H9 (cell line): Measurements from ENCODE around the gene WIZ. TPM values are rescaled to one million over a fixed set of nuclear protein-coding genes. Genes with fewer than 3 reads are reported as not detected.

ENCODE experiments used
- DNase-seq: peaks from one replicate; pipeline ENCODE4 v3.0.0-alpha.2; 2017
- H2AFZ ChIP-seq: one replicate; pipeline ENCODE4 v1.6.1; 2013; ENCODE audit warnings: mild to moderate bottlenecking, low read length, control low read depth, moderate library complexity
- H2AK5ac ChIP-seq: 2 replicates; pipeline ENCODE4 v1.6.1; 2013; ENCODE audit warnings: low read length, control low read depth, mixed read lengths; ENCODE audit not compliant: insufficient read length
- H2BK120ac ChIP-seq: one replicate; pipeline ENCODE4 v1.6.1; 2013; ENCODE audit warnings: low read depth, mild to moderate bottlenecking, low read length, control low read depth, inconsistent platforms; ENCODE audit not compliant: poor library complexity, severe bottlenecking
- H2BK12ac ChIP-seq: 2 replicates; pipeline ENCODE4 v1.6.1; 2013; ENCODE audit warnings: low read length, control low read depth, mixed read lengths, low read depth; ENCODE audit not compliant: insufficient read length
- H2BK15ac ChIP-seq: 2 replicates; pipeline ENCODE4 v1.6.1; 2013; ENCODE audit warnings: low read depth, low read length, control low read depth
- H2BK20ac ChIP-seq: one replicate; pipeline ENCODE4 v1.6.1; 2013; ENCODE audit warnings: low read depth, mild to moderate bottlenecking, low read length, control low read depth, inconsistent platforms; ENCODE audit not compliant: poor library complexity, severe bottlenecking
- H2BK5ac ChIP-seq: 2 replicates; pipeline ENCODE4 v1.6.1; 2013; ENCODE audit warnings: low read length, control low read depth, mixed read lengths; ENCODE audit not compliant: insufficient read length
- H3K14ac ChIP-seq: 2 replicates; pipeline ENCODE4 v1.6.1; 2013; ENCODE audit warnings: low read length, control low read depth; ENCODE audit not compliant: insufficient read depth
- H3K18ac ChIP-seq: 2 replicates; pipeline ENCODE4 v1.6.1; 2013; ENCODE audit warnings: low read depth, mild to moderate bottlenecking, mixed read lengths, low read length, control low read depth; ENCODE audit not compliant: insufficient read length
- H3K23ac ChIP-seq: 2 replicates; pipeline ENCODE4 v1.6.1; 2013; ENCODE audit warnings: low read length, control low read depth, mixed read lengths, low read depth; ENCODE audit not compliant: insufficient read length
- H3K23me2 ChIP-seq: 2 replicates; pipeline ENCODE4 v1.6.1; 2013; ENCODE audit warnings: low read depth, mild to moderate bottlenecking, mixed read lengths, low read length, control low read depth; ENCODE audit not compliant: insufficient read length, poor library complexity, severe bottlenecking
- H3K27ac ChIP-seq: 2 replicates; pipeline ENCODE4 v1.5.1; 2013; ENCODE audit warnings: low read length, control low read depth, mixed read lengths, low read depth; ENCODE audit not compliant: insufficient read length
- H3K27me3 ChIP-seq: 2 replicates; pipeline ENCODE4 v1.6.1; 2013; ENCODE audit warnings: low read length, control low read depth, inconsistent platforms; ENCODE audit not compliant: insufficient read depth
- H3K4ac ChIP-seq: 2 replicates; pipeline ENCODE4 v1.6.1; 2013; ENCODE audit warnings: low read depth, mild to moderate bottlenecking, control low read depth, inconsistent platforms, low read length, moderate library complexity
- H3K4me1 ChIP-seq: 2 replicates; pipeline ENCODE4 v1.6.1; 2013; ENCODE audit warnings: low read length, control low read depth, inconsistent platforms; ENCODE audit not compliant: insufficient read depth
- H3K4me2 ChIP-seq: 2 replicates; pipeline ENCODE4 v1.6.1; 2013; ENCODE audit warnings: low read length, control low read depth, mixed read lengths; ENCODE audit not compliant: insufficient read length, insufficient read depth
- H3K56ac ChIP-seq: 2 replicates; pipeline ENCODE4 v1.6.1; 2013; ENCODE audit warnings: low read depth, mild to moderate bottlenecking, mixed read lengths, low read length, control low read depth; ENCODE audit not compliant: insufficient read length
- H3K79me1 ChIP-seq: 2 replicates; pipeline ENCODE4 v1.6.1; 2013; ENCODE audit warnings: low read depth, mild to moderate bottlenecking, moderate library complexity, low read length, control low read depth, inconsistent platforms; ENCODE audit not compliant: insufficient read depth, poor library complexity, severe bottlenecking
- H3K79me2 ChIP-seq: 2 replicates; pipeline ENCODE4 v1.6.1; 2013; ENCODE audit warnings: low read length, control low read depth, inconsistent platforms; ENCODE audit not compliant: insufficient read depth
- H3K9ac ChIP-seq: 2 replicates; pipeline ENCODE4 v1.6.1; 2013; ENCODE audit warnings: low read length, control low read depth, mixed read lengths; ENCODE audit not compliant: insufficient read length; ENCODE audit errors: extremely low read depth
- H3K9me3 ChIP-seq: one replicate; pipeline ENCODE4 v1.6.1; 2013; ENCODE audit warnings: low read depth, low read length, inconsistent platforms; ENCODE audit not compliant: control insufficient read depth
- H3T11ph ChIP-seq: one replicate; pipeline ENCODE4 v1.6.1; 2013; ENCODE audit warnings: mild to moderate bottlenecking, low read length, control low read depth, inconsistent platforms
- H4K20me1 ChIP-seq: one replicate; pipeline ENCODE4 v1.6.1; 2013; ENCODE audit not compliant: control insufficient read depth, insufficient read length, insufficient read depth
- H4K5ac ChIP-seq: 2 replicates; pipeline ENCODE4 v1.6.1; 2013; ENCODE audit warnings: low read depth, mild to moderate bottlenecking, mixed read lengths, low read length, control low read depth; ENCODE audit not compliant: insufficient read length
- H4K8ac ChIP-seq: replicated peaks from 2 replicates; pipeline ENCODE4 v1.6.1; 2013; ENCODE audit warnings: low read length, control low read depth, mixed read lengths, low read depth; ENCODE audit not compliant: insufficient read length
- H4K91ac ChIP-seq: 2 replicates; pipeline ENCODE4 v1.6.1; 2013; ENCODE audit warnings: low read depth, mild to moderate bottlenecking, moderate library complexity, mixed read lengths, low read length, control low read depth; ENCODE audit not compliant: insufficient read length
- H3K27ac Mint-ChIP-seq, 3 experiments: 2 replicates in 2 of 3; 3 replicates in 1 of 3; pipeline ENCODE4 v1.8.0; 2020 to 2021; ENCODE audit warnings: mixed read lengths in 3 of 3, mild to moderate bottlenecking in 1 of 3, moderate library complexity in 1 of 3
- H3K27me3 Mint-ChIP-seq: 2 replicates; pipeline ENCODE4 v1.8.0; 2021; ENCODE audit warnings: low read depth, mild to moderate bottlenecking, moderate library complexity, mixed read lengths
- H3K36me3 Mint-ChIP-seq, 3 experiments: 2 replicates in 2 of 3; 3 replicates in 1 of 3; pipeline ENCODE4 v1.8.0; 2020 to 2021; ENCODE audit warnings: low read depth in 3 of 3, mixed read lengths in 3 of 3; ENCODE audit not compliant: insufficient read depth in 1 of 3
- H3K4me1 Mint-ChIP-seq, 2 experiments: 2 replicates each; pipeline ENCODE4 v1.8.0; 2020; ENCODE audit warnings: mixed read lengths in 2 of 2
- H3K4me3 Mint-ChIP-seq, 2 experiments: 2 replicates in 1 of 2; 3 replicates in 1 of 2; pipeline ENCODE4 v1.8.0; 2020 to 2021; ENCODE audit warnings: mild to moderate bottlenecking in 2 of 2, mixed read lengths in 2 of 2, moderate library complexity in 1 of 2
- H3K9me3 Mint-ChIP-seq, 2 experiments: 2 replicates in 1 of 2; 3 replicates in 1 of 2; pipeline ENCODE4 v1.8.0; 2020; ENCODE audit warnings: mild to moderate bottlenecking in 2 of 2, mixed read lengths in 2 of 2, moderate library complexity in 1 of 2
- WGBS: extraction: QIAGEN DNeasy Blood & Tissue Kit; methylation state at CpG from one replicate; pipeline ENCODE4 v1.1.7; 2013; ENCODE audit warnings: missing lambda C conversion rate, low lambda C conversion rate, mixed read lengths; ENCODE audit not compliant: insufficient read length; ENCODE audit errors: extremely low coverage; 5-methylcytosine and 5-hydroxymethylcytosine counted together
- total RNA-seq: library from RNA; stranded (reverse); gene quantifications from 2 replicates; pipeline ENCODE4 v1.2.1, GENCODE V29; 2021
- TF ChIP-seq, protein P1 (sequence below): fragments of 200-600 bp; sonication (generic); conservative IDR thresholded peaks from 3 replicates; pipeline ENCODE4 v1.8.0; 2021; ENCODE audit warnings: antibody characterized with exemption, mild to moderate bottlenecking

WIZ gene
- total RNA-seq, 1 experiment from 2014 or later: 33.3 TPM

DNA sequence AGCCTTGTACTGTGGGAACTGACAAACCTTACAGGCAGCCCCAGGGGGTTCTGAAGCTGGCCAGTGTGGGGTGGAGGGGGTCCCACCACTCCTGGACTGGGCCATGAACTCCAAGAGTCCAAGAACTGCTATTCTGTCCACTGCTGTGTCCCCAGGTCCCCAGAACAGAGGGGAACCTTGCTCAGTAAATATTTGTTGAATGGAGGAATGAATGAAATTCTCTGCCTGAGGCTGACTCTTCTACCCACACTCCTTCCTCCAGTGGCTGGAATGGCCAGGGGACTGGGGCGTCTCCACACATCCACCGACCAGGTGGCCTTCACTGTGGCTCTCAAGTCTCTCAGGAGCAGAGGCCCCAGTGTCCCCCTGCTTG lies 11.6 kb downstream of the WIZ start:
- Histone ChIP-seq H3K4ac (no peak overlapping the region), H3K9me3 (no peaks in the 10 kb centered on the region), H2BK12ac (no peak overlapping the region), H3K79me1 (no peaks in the 10 kb centered on the region), H2BK15ac (no peak overlapping the region), H3K9ac (no peak overlapping the region), H2AK5ac (no peak overlapping the region), H3T11ph (no peak overlapping the region), H3K56ac (no peak overlapping the region), H2BK120ac (no peak overlapping the region), H2BK5ac (no peak overlapping the region), H3K4me1 (no peaks in the 10 kb centered on the region), H3K23me2 (peaks cover 4% of the 10 kb centered on the region), H4K8ac (no peak overlapping the region), H3K4me2 (no peak overlapping the region), H3K79me2 (no peaks in the 10 kb centered on the region), H3K18ac (no peak overlapping the region), H4K5ac (no peak overlapping the region), H4K20me1 (no peaks in the 10 kb centered on the region), H3K27ac (no peak overlapping the region), H3K27me3 (no peaks in the 10 kb centered on the region), H2AFZ (no peak overlapping the region), H4K91ac (no peak overlapping the region), H3K14ac (no peak overlapping the region), H2BK20ac (no peak overlapping the region), H3K23ac (no peak overlapping the region)
- no peak for DNase-seq
- TF ChIP-seq, protein P1, sequence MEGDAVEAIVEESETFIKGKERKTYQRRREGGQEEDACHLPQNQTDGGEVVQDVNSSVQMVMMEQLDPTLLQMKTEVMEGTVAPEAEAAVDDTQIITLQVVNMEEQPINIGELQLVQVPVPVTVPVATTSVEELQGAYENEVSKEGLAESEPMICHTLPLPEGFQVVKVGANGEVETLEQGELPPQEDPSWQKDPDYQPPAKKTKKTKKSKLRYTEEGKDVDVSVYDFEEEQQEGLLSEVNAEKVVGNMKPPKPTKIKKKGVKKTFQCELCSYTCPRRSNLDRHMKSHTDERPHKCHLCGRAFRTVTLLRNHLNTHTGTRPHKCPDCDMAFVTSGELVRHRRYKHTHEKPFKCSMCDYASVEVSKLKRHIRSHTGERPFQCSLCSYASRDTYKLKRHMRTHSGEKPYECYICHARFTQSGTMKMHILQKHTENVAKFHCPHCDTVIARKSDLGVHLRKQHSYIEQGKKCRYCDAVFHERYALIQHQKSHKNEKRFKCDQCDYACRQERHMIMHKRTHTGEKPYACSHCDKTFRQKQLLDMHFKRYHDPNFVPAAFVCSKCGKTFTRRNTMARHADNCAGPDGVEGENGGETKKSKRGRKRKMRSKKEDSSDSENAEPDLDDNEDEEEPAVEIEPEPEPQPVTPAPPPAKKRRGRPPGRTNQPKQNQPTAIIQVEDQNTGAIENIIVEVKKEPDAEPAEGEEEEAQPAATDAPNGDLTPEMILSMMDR: no peak
- no CpG with 5 or more reads among the region's 2 CpGs for WGBS
- Mint-ChIP-seq H3K36me3 (no peaks in the 10 kb centered on the region), H3K27me3 (no peaks in the 10 kb centered on the region), H3K9me3 (no peaks in the 10 kb centered on the region), H3K27ac (no peak overlapping the region), H3K4me1 (peaks cover 5 to 6% of the 10 kb centered on the region in 2 experiments), H3K4me3 (no peak overlapping the region)
